Liver (tissue), 9 donors: Measurements from ENCODE around the gene CEACAM16. TPM values are rescaled to one million over a fixed set of nuclear protein-coding genes. Genes with fewer than 3 reads are reported as not detected.

Experiments used
- DNase-seq: peaks from one replicate; pipeline ENCODE4 v3.0.0-alpha.2; 2017; ENCODE audit warnings: low spot score
- H3K27ac ChIP-seq, 2 donors: one replicate each; pipeline ENCODE4 v1.7.0; 2013; ENCODE audit warnings: inconsistent platforms in 2 of 2, low read length in 2 of 2, control low read depth in 1 of 2, low read depth in 1 of 2, mild to moderate bottlenecking in 1 of 2
- H3K27me3 ChIP-seq, 4 donors: one replicate each; pipeline versions ENCODE4 v1.6.1 to v1.7.0; 2013; ENCODE audit warnings: low read length in 3 of 4, inconsistent platforms in 1 of 4, mild to moderate bottlenecking in 1 of 4, moderate library complexity in 1 of 4; ENCODE audit not compliant: control insufficient read depth in 4 of 4, insufficient read depth in 4 of 4
- H3K36me3 ChIP-seq, 4 donors: one replicate each; pipeline versions ENCODE4 v1.6.1 to v1.7.0; 2013; ENCODE audit warnings: low read length in 3 of 4, mild to moderate bottlenecking in 3 of 4, low read depth in 1 of 4, moderate library complexity in 1 of 4; ENCODE audit not compliant: control insufficient read depth in 4 of 4, insufficient read depth in 3 of 4
- H3K4me1 ChIP-seq, 4 donors: one replicate each; pipeline versions ENCODE4 v1.6.1 to v1.7.0; 2013; ENCODE audit warnings: low read length in 3 of 4, mild to moderate bottlenecking in 3 of 4, moderate library complexity in 1 of 4; ENCODE audit not compliant: control insufficient read depth in 4 of 4, insufficient read depth in 4 of 4
- H3K4me3 ChIP-seq, 3 donors: one replicate each; pipeline versions ENCODE4 v1.6.1 to v1.7.0; 2013; ENCODE audit warnings: low read length in 3 of 3, control low read depth in 1 of 3, low read depth in 1 of 3, mild to moderate bottlenecking in 1 of 3
- H3K9ac ChIP-seq, 2 donors: one replicate each; pipeline ENCODE4 v1.7.0; 2013; ENCODE audit warnings: low read length in 2 of 2, mild to moderate bottlenecking in 2 of 2, moderate library complexity in 2 of 2, control low read depth in 1 of 2, low read depth in 1 of 2
- H3K9me3 ChIP-seq, 4 donors: one replicate each; pipeline versions ENCODE4 v1.6.1 to v1.7.0; 2013; ENCODE audit warnings: low read length in 3 of 4; ENCODE audit not compliant: control insufficient read depth in 4 of 4
- ATF3 ChIP-seq: IDR thresholded peaks from 2 replicates; pipeline ENCODE4 v1.6.1; 2016; ENCODE audit warnings: antibody characterized with exemption
- CTCF ChIP-seq: fragments of 150-350 bp; IDR thresholded peaks from 2 replicates; pipeline ENCODE4 v1.5.1; 2017; ENCODE audit warnings: improper control_type of control experiment, low read depth, low read length; ENCODE audit not compliant: missing input control
- EGR1 ChIP-seq, 2 donors: IDR thresholded peaks; 2 replicates each; pipeline ENCODE4 v1.6.1; 2016 to 2018; ENCODE audit warnings: antibody characterized with exemption in 2 of 2, low read depth in 2 of 2
- FOXA1 ChIP-seq: IDR thresholded peaks from 2 replicates; pipeline ENCODE4 v1.6.1; 2016; ENCODE audit warnings: antibody characterized with exemption
- FOXA2 ChIP-seq: IDR thresholded peaks from 2 replicates; pipeline ENCODE4 v1.6.1; 2016; ENCODE audit warnings: antibody characterized with exemption
- HNF4A ChIP-seq, 2 donors: conservative IDR thresholded peaks; 2 replicates each; pipeline ENCODE4 v1.6.1; 2016; ENCODE audit warnings: antibody characterized with exemption in 2 of 2, mild to moderate bottlenecking in 2 of 2
- JUND ChIP-seq, 2 donors: IDR thresholded peaks; 2 replicates each; pipeline ENCODE4 v1.6.1; 2016; ENCODE audit warnings: antibody characterized with exemption in 2 of 2
- MAX ChIP-seq: IDR thresholded peaks from 2 replicates; pipeline ENCODE4 v1.6.1; 2016; ENCODE audit warnings: antibody characterized with exemption
- NR2F2 ChIP-seq: IDR thresholded peaks from 2 replicates; pipeline ENCODE4 v1.6.1; 2016; ENCODE audit warnings: antibody characterized with exemption
- RAD21 ChIP-seq, 2 donors: IDR thresholded peaks; 2 replicates each; pipeline ENCODE4 v1.6.1; 2016; ENCODE audit warnings: antibody characterized with exemption in 2 of 2, mild to moderate bottlenecking in 2 of 2
- REST ChIP-seq: IDR thresholded peaks from 2 replicates; pipeline ENCODE4 v1.6.1; 2016; ENCODE audit warnings: antibody characterized with exemption, mild to moderate bottlenecking
- SP1 ChIP-seq: IDR thresholded peaks from 2 replicates; pipeline ENCODE4 v1.6.1; 2018; ENCODE audit warnings: antibody characterized with exemption, mild to moderate bottlenecking
- TAF1 ChIP-seq: conservative IDR thresholded peaks from 2 replicates; pipeline ENCODE4 v1.6.1; 2016; ENCODE audit warnings: antibody characterized with exemption, mild to moderate bottlenecking
- YY1 ChIP-seq: IDR thresholded peaks from 2 replicates; pipeline ENCODE4 v1.6.1; 2016; ENCODE audit warnings: antibody characterized with exemption, mild to moderate bottlenecking
- WGBS: extraction: QIAGEN DNeasy Blood & Tissue Kit; methylation state at CpG from one replicate; pipeline ENCODE4 v1.1.7; 2013; 5-methylcytosine and 5-hydroxymethylcytosine counted together
- polyA plus RNA-seq, 2 donors: library from polyadenylated mRNA; stranded (reverse) in 1 of 2; unstranded in 1 of 2; fragments of 200-250 nt in 1 of 2; fragments of >200 nt in 1 of 2; fragmentation: Nextera tagmentation in 1 of 2; extraction: Ambion mirVana in 1 of 2; gene quantifications; one replicate each; pipeline versions ENCODE4 v1.2.1 to v1.2.3, GENCODE V29; 2013 to 2015
- total RNA-seq, 2 donors: library from RNA; depleted of rRNA; stranded (reverse); fragments of >200 nt; gene quantifications; one replicate each; pipeline ENCODE4 v1.2.3, GENCODE V29; 2014
- donor health status: healthy.
- donor health status: healthy.
- donor health status: healthy.
- donor health status: healthy.
- donor health status: healthy.

CEACAM16 gene
- total and polyA plus RNA-seq, 4 donors: 0.09 TPM; not detected in 3

- TF ChIP-seq REST: no peak
Observed at GRCh38 chr19:44748426-44749254, 49.7 kb downstream of the CEACAM16 start, which contains the start of gene BCL3 (continued).

- H3K9ac ChIP-seq: peak overlapping the region; percentile 98 to 99
- peak overlapping the region; percentile 85 to 94 for H3K27ac ChIP-seq
- no peaks in the 10 kb centered on the region for H3K27me3 ChIP-seq
- no peak for DNase-seq
- no peak for TF ChIP-seq RAD21 (IDR thresholded peaks at IDR 0.05)
- TF ChIP-seq JUND (IDR thresholded peaks at IDR 0.05): no peak
- TF ChIP-seq TAF1: no peak
- no peak for TF ChIP-seq SP1
- TF ChIP-seq HNF4A (conservative IDR thresholded peaks at IDR 0.05): no peak
- no peaks in the 10 kb centered on the region for H3K9me3 ChIP-seq
- H3K36me3 ChIP-seq: peaks cover 6 to 17% (median 9%) of the 10 kb centered on the region in 4 donors
- H3K4me1 ChIP-seq: peaks cover 15 to 62% (median 38%) of the 10 kb centered on the region in 4 donors
- WGBS: 3% methylated on average over 1 of the region's 1 CpG
- H3K4me3 ChIP-seq: peak overlapping the region; percentile 93 to 98 (median 96)
Observed at GRCh38 chr19:44749292-44749691, 50.3 kb downstream of the CEACAM16 start.

- WGBS: 31% methylated on average over 10 of the region's 10 CpGs
- H3K9me3 ChIP-seq: no peaks in the 10 kb centered on the region
- H3K4me1 ChIP-seq: peaks cover 18 to 61% (median 38%) of the 10 kb centered on the region in 4 donors
- peaks cover 6 to 18% (median 9%) of the 10 kb centered on the region in 4 donors for H3K36me3 ChIP-seq
- H3K27me3 ChIP-seq: no peaks in the 10 kb centered on the region
- peak overlapping the region; percentile 98 to 99 for H3K9ac ChIP-seq
- H3K27ac ChIP-seq: peak overlapping the region; percentile 85 to 94
- DNase-seq: no peak
- H3K4me3 ChIP-seq: peak overlapping the region; percentile 93 to 98 (median 96)
- no peak for TF ChIP-seq RAD21 (IDR thresholded peaks at IDR 0.05)
- no peak for TF ChIP-seq NR2F2
- TF ChIP-seq MAX: no peak
Observed at GRCh38 chr19:44749994-44750393, 51.0 kb downstream of the CEACAM16 start.

- WGBS: 48% methylated on average over 8 of the region's 8 CpGs
- Histone ChIP-seq H3K36me3 (peaks cover 8 to 27% (median 17%) of the 10 kb centered on the region in 4 donors), H3K4me3 (peak overlapping the region; percentile 60 to 98 (median 96)), H3K9ac (peak overlapping the region; percentile 4 to 10), H3K27me3 (no peaks in the 10 kb centered on the region), H3K27ac (peak overlapping the region; percentile 85 to 92), H3K4me1 (peaks cover 23 to 54% (median 39%) of the 10 kb centered on the region in 4 donors), H3K9me3 (no peaks in the 10 kb centered on the region)
- DNase-seq: no peak
- TF ChIP-seq SP1: no peak
- no peak for TF ChIP-seq YY1
- TF ChIP-seq EGR1 (IDR thresholded peaks at IDR 0.05; ENCODE audit: low read depth in 2 of 2): no peak
- no peak for TF ChIP-seq ATF3
- TF ChIP-seq HNF4A (conservative IDR thresholded peaks at IDR 0.05): no peak
- TF ChIP-seq TAF1: no peak
- no peak for TF ChIP-seq FOXA1
- no peak for TF ChIP-seq CTCF
- no peak for TF ChIP-seq FOXA2
Observed at GRCh38 chr19:44752123-44752815, 53.3 kb downstream of the CEACAM16 start.
